Mesodermal cell (in vitro differentiated cells): ENCODE measurements around the gene TRAPPC11.

ENCODE experiments used
- H3K27ac ChIP-seq: 2 replicates; pipeline ENCODE4 v1.7.0; 2013; ENCODE audit warnings: mild to moderate bottlenecking, low read depth, low read length, moderate library complexity; ENCODE audit not compliant: severe bottlenecking
- H3K36me3 ChIP-seq: 2 replicates; pipeline ENCODE4 v1.7.1; 2013; ENCODE audit warnings: mild to moderate bottlenecking, low read length, moderate library complexity; ENCODE audit not compliant: control insufficient read depth, insufficient read depth
- H3K4me1 ChIP-seq: one replicate; pipeline ENCODE4 v1.7.1; 2013; ENCODE audit warnings: mild to moderate bottlenecking, low read length; ENCODE audit not compliant: insufficient read depth, control insufficient read depth, poor library complexity, severe bottlenecking
- H3K4me3 ChIP-seq: 2 replicates; pipeline ENCODE4 v1.7.0; 2013; ENCODE audit warnings: low read length, control low read depth, mild to moderate bottlenecking; ENCODE audit not compliant: insufficient read depth, poor library complexity, severe bottlenecking; ENCODE audit errors: extremely low read depth
- H3K9me3 ChIP-seq: 2 replicates; pipeline ENCODE4 v1.7.1; 2013; ENCODE audit warnings: mild to moderate bottlenecking, low read length, moderate library complexity; ENCODE audit not compliant: control insufficient read depth
- WGBS, 2 experiments: methylation state at CpG; one replicate each; pipeline ENCODE4 v1.1.5; 2013; ENCODE audit warnings: missing lambda C conversion rate in 2 of 2; ENCODE audit not compliant: insufficient coverage in 2 of 2; 5-methylcytosine and 5-hydroxymethylcytosine counted together

The TRAPPC11 gene

DNA sequence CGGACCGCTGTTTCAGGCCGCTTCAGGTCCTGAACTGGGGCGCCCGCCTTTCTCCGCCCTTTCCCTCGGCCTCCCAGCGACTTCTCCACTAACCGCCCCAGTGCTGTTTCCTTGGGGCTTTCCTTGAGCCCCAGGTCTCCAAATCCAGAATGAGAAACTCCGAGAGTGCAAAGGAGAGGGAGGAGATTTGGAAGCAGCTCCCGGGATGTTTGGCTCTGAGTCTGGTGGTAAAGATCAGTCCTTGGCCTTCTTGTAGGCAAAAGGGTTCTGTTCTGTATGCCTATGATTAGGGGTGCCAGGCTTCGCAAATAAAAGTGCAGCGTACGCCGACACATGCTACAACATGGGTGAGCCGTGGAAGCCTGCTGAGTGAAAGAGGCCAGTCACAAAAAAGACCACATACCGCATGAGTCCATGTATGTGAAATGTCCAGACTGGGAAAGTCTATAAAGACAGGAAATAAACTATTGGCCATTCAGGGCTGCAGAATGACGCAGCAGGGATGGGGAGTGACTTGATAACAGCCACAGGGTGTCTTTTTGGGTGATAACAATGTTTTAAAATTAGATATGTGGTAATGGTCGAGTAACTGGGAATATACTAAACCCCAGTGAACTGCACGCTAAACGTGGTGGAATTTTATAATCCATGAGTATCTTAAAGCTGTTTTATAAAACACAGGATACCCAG lies 99.8 kb downstream of the TRAPPC11 start:
- Histone ChIP-seq H3K4me1 (no peaks in the 10 kb centered on the region), H3K27ac (no peak overlapping the region), H3K9me3 (no peaks in the 10 kb centered on the region), H3K36me3 (no peaks in the 10 kb centered on the region), H3K4me3 (no peak overlapping the region)
- 90 to 91% methylated on average over 17 to 18 of the region's 21 CpGs for WGBS, 2 experiments

DNA sequence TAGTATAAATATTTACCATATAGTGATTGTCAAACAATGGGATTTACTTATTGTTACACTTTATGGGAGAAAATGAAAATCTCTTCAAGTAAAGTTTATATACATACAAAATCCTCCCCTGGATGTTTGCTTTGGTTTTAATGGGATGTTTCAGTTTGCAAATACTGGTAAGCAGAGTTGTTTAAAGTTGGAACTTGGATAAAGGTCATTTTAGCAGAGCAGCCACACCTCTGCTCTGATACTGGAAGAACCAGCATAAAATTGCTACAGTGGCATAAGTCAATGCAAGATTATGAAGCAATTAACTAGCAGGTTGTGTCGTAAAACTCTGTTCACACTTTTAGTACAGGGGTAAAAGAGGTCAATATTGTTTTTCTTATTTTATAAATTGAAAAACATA lies 101.2 kb downstream of the TRAPPC11 start:
- Histone ChIP-seq H3K4me3 (no peak overlapping the region), H3K36me3 (no peaks in the 10 kb centered on the region), H3K4me1 (no peaks in the 10 kb centered on the region), H3K27ac (no peak overlapping the region), H3K9me3 (no peaks in the 10 kb centered on the region)
- 80% methylated on average over 1 of the region's 1 CpG; no CpG with 5 or more reads in 1 of the 2 experiments for WGBS, 2 experiments
